NK-92 (cell line): ENCODE data around the gene VCAN.
"Not testable (repeated sequence)": the region's sequence is repeated elsewhere in the genome, so short reads cannot be mapped to it uniquely, and the experiment has no call there.

Experiments
- DNase-seq: peaks from one replicate; lab custom pipeline; 2025; ENCODE audit not compliant: unreplicated experiment; lab: John Stamatoyannopoulos, UW

Gene VCAN

GRCh38 chr5:83471405-83472212, at the start of gene VCAN:
TSS of gene VCAN (plus strand) at chr5:83471744. CDS start at chr5:83483519, 11,775 bp downstream.
- DNase-seq: no peak

GRCh38 chr5:83422284-83422683, 49.3 kb upstream of the VCAN start:
- no peak for DNase-seq

- no peak for DNase-seq
These were observed 44.7 kb upstream of the VCAN start for GRCh38 chr5:83426855-83427254.

GRCh38 chr5:83428126-83428525, 43.4 kb upstream of the VCAN start:
- DNase-seq: no peak

- DNase-seq: no peak
These were observed 42.7 kb upstream of the VCAN start for GRCh38 chr5:83428890-83429289.

GRCh38 chr5:83430130-83431010, 41.2 kb upstream of the VCAN start:
- no peak for DNase-seq

- no peak for DNase-seq
These were observed 37.7 kb upstream of the VCAN start for GRCh38 chr5:83433891-83434290.

- DNase-seq: no peak
These were observed 36.6 kb upstream of the VCAN start for GRCh38 chr5:83434946-83435345.

- DNase-seq: no peak
These were observed 35.3 kb upstream of the VCAN start for GRCh38 chr5:83436276-83436675.

GRCh38 chr5:83437697-83438096, 33.8 kb upstream of the VCAN start:
- not testable (repeated sequence) for DNase-seq

- no peak for DNase-seq
These were observed 30.7 kb upstream of the VCAN start for GRCh38 chr5:83440826-83441225.

GRCh38 chr5:83441747-83442146, 29.8 kb upstream of the VCAN start:
- no peak for DNase-seq

GRCh38 chr5:83443534-83443933, 28.0 kb upstream of the VCAN start:
- DNase-seq: no peak

- DNase-seq: no peak
These were observed 27.1 kb upstream of the VCAN start for GRCh38 chr5:83444445-83444844.

- DNase-seq: no peak
These were observed 25.1 kb upstream of the VCAN start for GRCh38 chr5:83446253-83446947.

GRCh38 chr5:83447533-83447932, 24.0 kb upstream of the VCAN start:
- no peak for DNase-seq

- no peak for DNase-seq
These were observed 21.2 kb upstream of the VCAN start for GRCh38 chr5:83450183-83450966.

- no peak for DNase-seq
These were observed 20.6 kb upstream of the VCAN start for GRCh38 chr5:83450967-83451248.

- no peak for DNase-seq
These were observed 19.6 kb upstream of the VCAN start for GRCh38 chr5:83451955-83452354.

GRCh38 chr5:83453937-83454336, 17.6 kb upstream of the VCAN start:
- DNase-seq: no peak

GRCh38 chr5:83464261-83464660, 7.3 kb upstream of the VCAN start:
- no peak for DNase-seq
